ENCODE results near the gene KCTD21. TPM values are rescaled to one million over a fixed set of nuclear protein-coding genes. Genes with fewer than 3 reads are reported as not detected.

KCTD21 gene
- total RNA-seq, 1 experiment from 2014 or later = 9.4 TPM

GRCh38 chr11:78147807-78148206 is 40.6 kb downstream of the KCTD21 start:
- no peak overlapping the region for H3K27ac ChIP-seq (ENCODE audit: low read length)
- no peaks in the 10 kb centered on the region for H3F3A ChIP-seq (ENCODE audit: low read length, unreplicated experiment)
- no peak overlapping the region for H3K4me3 ChIP-seq (ENCODE audit: low read length)
- H3K9ac ChIP-seq (ENCODE audit: low read length) = no peak overlapping the region
- ChIA-PET POLR2A (ENCODE audit: unreplicated experiment) (no interaction called here), CTCF (interaction anchor here (0.6 kb wide), 1 partner anchor 176 kb away, joined by 16 read pairs; no protein-coding TSS in a partner anchor)
- H3K27me3 ChIP-seq (ENCODE audit: low read length) = no peaks in the 10 kb centered on the region
- TF ChIP-seq EZH2 (IDR thresholded peaks at IDR 0.05; ENCODE audit: low read length, unreplicated experiment) = no peak
- TF ChIP-seq EZH2phosphoT487 (IDR thresholded peaks at IDR 0.05; ENCODE audit: borderline replicate concordance, low read length) = no peak
- TF ChIP-seq CTCF (conservative IDR thresholded peaks at IDR 0.05; ENCODE audit: low read depth, low read length) = no peak
- ATAC-seq (no peak), DNase-seq (no peak)
- H3K9me3 ChIP-seq (ENCODE audit: low read length) = no peaks in the 10 kb centered on the region
- peaks cover 8% of the 10 kb centered on the region for H3K4me1 ChIP-seq (ENCODE audit: insufficient read depth, low read length)
- H4K20me1 ChIP-seq (ENCODE audit: low read length) = no peaks in the 10 kb centered on the region
- H3K79me2 ChIP-seq (ENCODE audit: low read length) = no peaks in the 10 kb centered on the region
- H2AFZ ChIP-seq (ENCODE audit: low read length) = no peak overlapping the region
- BruUV-seq (replicated peaks) = no TSS peak
- H3K36me3 ChIP-seq (ENCODE audit: low read depth, low read length) = no peaks in the 10 kb centered on the region
- H3K9me2 ChIP-seq (replicated peaks; ENCODE audit: low read length) = no peaks in the 10 kb centered on the region
- H3K4me2 ChIP-seq (ENCODE audit: low read length) = no peak overlapping the region
- intact Hi-C loops (cut with micrococcal nuclease) = loop anchor here (2.0 kb wide), 1 partner anchor 267 kb away; no protein-coding TSS in a partner anchor

GRCh38 chr11:78145511-78146025 is 42.9 kb downstream of the KCTD21 start:
- Histone ChIP-seq H3K9me3 (ENCODE audit: low read length) (no peaks in the 10 kb centered on the region), H3K4me3 (ENCODE audit: low read length) (no peak overlapping the region), H3K36me3 (ENCODE audit: low read depth, low read length) (no peaks in the 10 kb centered on the region), H4K20me1 (ENCODE audit: low read length) (no peaks in the 10 kb centered on the region), H3F3A (ENCODE audit: low read length, unreplicated experiment) (no peaks in the 10 kb centered on the region), H3K27me3 (ENCODE audit: low read length) (no peaks in the 10 kb centered on the region), H3K79me2 (ENCODE audit: low read length) (no peaks in the 10 kb centered on the region), H3K4me2 (ENCODE audit: low read length) (no peak overlapping the region), H3K27ac (ENCODE audit: low read length) (no peak overlapping the region), H3K4me1 (ENCODE audit: insufficient read depth, low read length) (peaks cover 8% of the 10 kb centered on the region), H3K9ac (ENCODE audit: low read length) (no peak overlapping the region), H2AFZ (ENCODE audit: low read length) (no peak overlapping the region), H3K9me2 (replicated peaks; ENCODE audit: low read length) (no peaks in the 10 kb centered on the region)
- ChIA-PET POLR2A (ENCODE audit: unreplicated experiment) (no interaction called here), CTCF (no interaction called here)
- no peak for TF ChIP-seq EZH2 (IDR thresholded peaks at IDR 0.05; ENCODE audit: low read length, unreplicated experiment)
- no peak for TF ChIP-seq EZH2phosphoT487 (IDR thresholded peaks at IDR 0.05; ENCODE audit: borderline replicate concordance, low read length)
- no peak for ATAC-seq
- intact Hi-C loops (cut with micrococcal nuclease) = no loop called here
- no TSS peak for BruUV-seq (replicated peaks)
- DNase-seq = no peak

GRCh38 chr11:78140392-78141077 is 47.9 kb downstream of the KCTD21 start:
- no TSS peak for BruUV-seq (replicated peaks)
- Histone ChIP-seq H3K27ac (ENCODE audit: low read length) (no peak overlapping the region), H3K36me3 (ENCODE audit: low read depth, low read length) (peaks cover 4% of the 10 kb centered on the region; the same call in 1 of the 2 replicates), H3K9me2 (replicated peaks; ENCODE audit: low read length) (no peaks in the 10 kb centered on the region), H3K4me2 (ENCODE audit: low read length) (peak overlapping the region; percentile 80), H3K9ac (ENCODE audit: low read length) (peak overlapping the region; percentile 90; the same call in 1 of the 2 replicates), H3K79me2 (ENCODE audit: low read length) (peaks cover 38% of the 10 kb centered on the region), H3K27me3 (ENCODE audit: low read length) (no peaks in the 10 kb centered on the region), H4K20me1 (ENCODE audit: low read length) (no peaks in the 10 kb centered on the region), H3K4me3 (ENCODE audit: low read length) (no peak overlapping the region), H3K9me3 (ENCODE audit: low read length) (no peaks in the 10 kb centered on the region), H3F3A (ENCODE audit: low read length, unreplicated experiment) (no peaks in the 10 kb centered on the region), H3K4me1 (ENCODE audit: insufficient read depth, low read length) (peaks cover 23% of the 10 kb centered on the region), H2AFZ (ENCODE audit: low read length) (no peak overlapping the region)
- no peak for TF ChIP-seq EZH2phosphoT487 (IDR thresholded peaks at IDR 0.05; ENCODE audit: borderline replicate concordance, low read length)
- no peak for TF ChIP-seq EZH2 (IDR thresholded peaks at IDR 0.05; ENCODE audit: low read length, unreplicated experiment)
- intact Hi-C loops (cut with micrococcal nuclease) = no loop called here
- ATAC-seq (no peak), DNase-seq (no peak)
- CTCF ChIA-PET = no interaction called here
- POLR2A ChIA-PET (ENCODE audit: unreplicated experiment) = no interaction called here
